AG04449 (cell line): ENCODE data around the gene CTNNAL1.
"Not testable (repeated sequence)": the region's sequence is repeated elsewhere in the genome, so short reads cannot be mapped to it uniquely, and the experiment has no call there.

ENCODE experiments used
- CTCF ChIA-PET: fragments of 350-600 bp; formaldehyde crosslinking; extraction: SDS; loops from one replicate; lab custom pipeline; 2021; ENCODE audit warnings: antibody characterized with exemption; lab: Yijun Ruan, JAX
- POLR2A ChIA-PET: fragments of 400-600, 350-600 bp; formaldehyde crosslinking; extraction: SDS; loops from one replicate; lab custom pipeline; 2020; ENCODE audit warnings: antibody characterized with exemption, inconsistent platforms; lab: Yijun Ruan, JAX
- DNase-seq: peaks from one replicate; pipeline ENCODE4 v3.0.0-alpha.2; 2010; ENCODE audit warnings: low read depth, low spot score
- H3K4me3 ChIP-seq: 2 replicates; pipeline ENCODE4 v1.5.1; 2011; ENCODE audit warnings: low read depth, mild to moderate bottlenecking, control low read depth, low read length
- CTCF ChIP-seq: IDR thresholded peaks from one replicate; pipeline ENCODE4 v1.5.1; 2011; ENCODE audit warnings: mild to moderate bottlenecking, moderate library complexity, low read length, control low read depth, inconsistent platforms; ENCODE audit not compliant: insufficient read depth; ENCODE audit errors: missing control alignments

The CTNNAL1 gene

GRCh38 chr9:108928386-108928785, 84.9 kb downstream of the CTNNAL1 start:
- no peak overlapping the region for H3K4me3 ChIP-seq
- CTCF ChIA-PET, result no interaction called here
- POLR2A ChIA-PET, result no interaction called here
- no peak for DNase-seq
- TF ChIP-seq CTCF, result no peak

DNA sequence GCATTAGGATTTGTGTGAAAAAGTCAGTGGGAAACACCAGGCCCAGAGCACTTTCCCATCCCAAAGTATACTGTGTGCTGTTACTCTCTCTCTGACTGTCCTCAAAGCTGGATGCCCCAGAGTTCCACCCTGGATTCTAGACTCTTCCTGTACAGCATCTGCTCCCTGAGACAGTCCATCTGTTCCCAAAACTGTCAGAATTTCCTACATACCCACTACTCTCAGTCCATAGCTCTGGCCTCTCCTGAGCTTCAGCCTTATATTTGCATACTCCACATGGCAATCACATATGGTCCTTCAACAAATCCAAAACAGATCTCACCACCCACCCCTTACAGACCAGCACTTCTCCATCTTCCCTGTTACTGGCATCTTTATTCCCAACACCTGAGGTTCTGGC, 88.8 kb downstream of the CTNNAL1 start:
- H3K4me3 ChIP-seq, result no peak overlapping the region
- no peak for DNase-seq
- CTCF ChIA-PET, result interaction anchor here (2.3 kb wide), 1 partner anchor 29 kb away, joined by 5 read pairs; no protein-coding TSS in a partner anchor
- TF ChIP-seq CTCF, result no peak
- POLR2A ChIA-PET, result no interaction called here

DNA sequence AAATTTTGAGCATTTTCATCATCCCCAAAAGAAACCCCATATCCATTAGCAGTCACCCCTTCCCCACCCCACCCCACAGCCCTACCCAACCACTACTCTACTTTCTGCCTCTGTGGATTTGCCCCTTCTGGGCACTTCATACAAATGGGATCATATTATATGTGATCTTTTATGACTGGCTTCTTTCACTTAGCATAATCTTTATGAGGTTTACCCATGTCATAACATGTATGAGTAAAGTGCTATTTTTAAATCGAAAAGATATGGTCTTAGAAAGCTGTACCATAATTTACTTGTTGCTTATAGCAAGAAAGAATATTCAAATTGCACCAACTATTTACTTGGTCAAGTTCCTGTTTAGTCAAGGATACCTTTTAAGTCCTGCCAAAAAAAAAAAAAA, 92.1 kb downstream of the CTNNAL1 start:
- ChIA-PET POLR2A (no interaction called here), CTCF (interaction anchor here (1.0 to 1.5 kb wide), 3 partner anchors 11 to 31 kb away, joined by 3 read pairs; no protein-coding TSS in a partner anchor)
- no peak for TF ChIP-seq CTCF
- no peak for DNase-seq
- H3K4me3 ChIP-seq, result no peak overlapping the region

- CTCF ChIA-PET, DNase-seq, H3K4me3 ChIP-seq, POLR2A ChIA-PET: not testable (repeated sequence)
Observed at GRCh38 chr9:108920401-108920800, 92.9 kb downstream of the CTNNAL1 start.

DNA sequence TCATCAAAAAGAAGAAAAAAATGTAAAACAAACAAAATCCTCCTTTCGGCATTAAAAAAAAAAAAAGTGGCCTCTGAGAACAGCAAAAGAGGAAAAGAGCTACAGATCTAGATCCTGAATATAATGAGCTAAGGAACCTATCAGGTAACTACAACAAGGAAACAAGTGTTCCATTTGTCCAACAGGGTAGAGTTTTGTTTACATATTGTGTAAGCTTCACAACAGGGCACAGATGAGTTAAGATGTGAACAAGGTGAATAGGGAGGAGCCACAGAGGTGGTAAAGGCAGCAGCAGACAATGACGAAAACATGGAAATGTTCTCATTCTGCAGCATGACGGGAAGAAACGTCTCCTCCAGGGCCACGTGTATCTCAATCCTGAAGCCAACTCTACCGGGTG, 93.8 kb downstream of the CTNNAL1 start:
- ChIA-PET CTCF (no interaction called here), POLR2A (no interaction called here)
- no peak overlapping the region for H3K4me3 ChIP-seq
- no peak for DNase-seq
- TF ChIP-seq CTCF, result no peak

DNA sequence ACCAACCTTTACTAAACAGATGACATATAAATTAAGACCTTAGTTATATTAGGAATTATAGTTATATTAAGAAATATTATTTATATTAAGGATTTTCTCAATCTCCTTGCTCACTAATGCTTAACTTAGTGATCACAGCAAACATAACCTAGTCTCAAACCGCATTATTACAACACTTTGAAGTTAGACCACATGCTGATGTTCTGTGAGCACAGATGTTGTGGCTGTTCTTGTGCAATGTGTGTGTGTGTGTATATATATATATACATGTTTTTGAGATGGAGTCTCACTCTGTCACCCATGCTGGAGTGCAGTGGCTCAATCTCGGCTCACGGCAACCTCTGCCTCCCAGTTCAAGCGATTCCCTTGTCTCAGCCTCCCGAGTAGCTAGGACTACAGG, 99.9 kb downstream of the CTNNAL1 start:
- no peak for TF ChIP-seq CTCF
- no peak overlapping the region for H3K4me3 ChIP-seq
- POLR2A ChIA-PET, result no interaction called here
- no peak for DNase-seq
- CTCF ChIA-PET, result no interaction called here

- H3K4me3 ChIP-seq, result no peak overlapping the region
- TF ChIP-seq CTCF, result no peak
- CTCF ChIA-PET, result no interaction called here
- POLR2A ChIA-PET, result no interaction called here
- no peak for DNase-seq
Observed at GRCh38 chr9:108911820-108912219, 101.5 kb downstream of the CTNNAL1 start.
